HepG2 (cell line): ENCODE results near the gene SIK2. TPM values are rescaled to one million over a fixed set of nuclear protein-coding genes. Genes with fewer than 3 reads are reported as not detected.

ENCODE experiments used
- HMG20B ChIP-seq: conservative IDR thresholded peaks from 2 replicates; pipeline ENCODE4 v1.6.1; 2016; ENCODE audit warnings: missing genetic modification reagents, missing compliant biosample characterization
- MEF2D ChIP-seq: sonication (generic); formaldehyde crosslinking; IDR thresholded peaks from 2 replicates; pipeline ENCODE4 v1.5.1; 2020; ENCODE audit warnings: mild to moderate bottlenecking, missing genetic modification reagents
- RFX1 ChIP-seq: fragments of 450-650 bp; IDR thresholded peaks from 2 replicates; pipeline ENCODE4 v1.6.1; 2017
- SALL1 ChIP-seq: sonication (generic); formaldehyde crosslinking; IDR thresholded peaks from 2 replicates; pipeline ENCODE4 v1.8.0; 2022; ENCODE audit warnings: mild to moderate bottlenecking, missing genetic modification reagents
- ZNF260 ChIP-seq: sonication (generic); formaldehyde crosslinking; IDR thresholded peaks from 2 replicates; pipeline ENCODE4 v1.4.0; 2020; ENCODE audit warnings: missing genetic modification reagents, low read depth, mild to moderate bottlenecking, borderline replicate concordance
- ZNF326 ChIP-seq: sonication (generic); formaldehyde crosslinking; IDR thresholded peaks from 2 replicates; pipeline ENCODE4 v1.4.0; 2020; ENCODE audit warnings: missing genetic modification reagents, borderline replicate concordance
- ZNF382 ChIP-seq: sonication (generic); formaldehyde crosslinking; IDR thresholded peaks from 2 replicates; pipeline ENCODE4 v1.5.0; 2020; ENCODE audit warnings: missing genetic modification reagents, mild to moderate bottlenecking, borderline replicate concordance
- polyA plus RNA-seq, 8 experiments: library from polyadenylated mRNA; depleted of rRNA in 3 of 8; stranded (reverse) in 7 of 8; unstranded in 1 of 8; fragments of >200 nt; fragmentation: Illumina TruSeq in 4 of 8; extraction: Trizol in 4 of 8; gene quantifications; 2 replicates each; pipeline versions ENCODE4 v1.2.1 to v1.2.3, GENCODE V29; 2011 to 2016; ENCODE audit warnings: low read depth in 4 of 8, missing spikeins in 1 of 8, mixed read lengths in 1 of 8; ENCODE audit not compliant: insufficient read depth in 1 of 8
- total RNA-seq, 5 experiments: library from RNA; depleted of rRNA; stranded (reverse); fragments of >200 nt; fragmentation: Illumina TruSeq; extraction: Trizol; gene quantifications; 2 replicates each; pipeline ENCODE4 v1.2.3, GENCODE V29; 2016; ENCODE audit warnings: low read depth in 1 of 5
- TF ChIP-seq, protein P1 (sequence below): sonication (generic); formaldehyde crosslinking; IDR thresholded peaks from 2 replicates; pipeline ENCODE4 v1.4.0; 2020; ENCODE audit warnings: mild to moderate bottlenecking, missing genetic modification reagents, borderline replicate concordance
- TF ChIP-seq, protein P2 (sequence below): sonication (generic); formaldehyde crosslinking; IDR thresholded peaks from 2 replicates; pipeline ENCODE4 v1.5.1; 2020; ENCODE audit warnings: missing genetic modification reagents, mild to moderate bottlenecking, borderline replicate concordance

The SIK2 gene
- total and polyA plus RNA-seq, 2 of the 13 experiments (the other 11 are each of a cell fraction or from before 2014, with no cell fraction given), result 8.1 to 15.4 TPM

DNA sequence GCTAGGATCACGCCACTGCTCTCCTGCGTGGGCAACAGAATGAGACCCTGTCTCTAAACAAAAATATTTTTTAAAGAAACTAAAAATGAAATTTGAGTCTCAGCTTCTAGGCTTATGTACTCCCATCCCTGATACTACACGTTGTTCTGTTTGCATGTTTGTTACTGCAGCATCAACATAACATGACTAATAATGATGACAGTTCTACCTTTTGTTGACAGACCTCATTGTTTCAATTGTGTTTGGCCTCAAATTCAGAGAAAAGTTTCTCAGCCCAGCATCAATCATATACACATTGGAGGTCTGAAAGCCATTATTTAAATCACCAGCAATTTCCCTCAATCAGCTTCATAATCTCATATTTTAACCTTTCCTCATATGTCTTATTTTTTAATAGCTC lies 40.9 kb upstream of the SIK2 start (continued):
- TF ChIP-seq, protein P1, sequence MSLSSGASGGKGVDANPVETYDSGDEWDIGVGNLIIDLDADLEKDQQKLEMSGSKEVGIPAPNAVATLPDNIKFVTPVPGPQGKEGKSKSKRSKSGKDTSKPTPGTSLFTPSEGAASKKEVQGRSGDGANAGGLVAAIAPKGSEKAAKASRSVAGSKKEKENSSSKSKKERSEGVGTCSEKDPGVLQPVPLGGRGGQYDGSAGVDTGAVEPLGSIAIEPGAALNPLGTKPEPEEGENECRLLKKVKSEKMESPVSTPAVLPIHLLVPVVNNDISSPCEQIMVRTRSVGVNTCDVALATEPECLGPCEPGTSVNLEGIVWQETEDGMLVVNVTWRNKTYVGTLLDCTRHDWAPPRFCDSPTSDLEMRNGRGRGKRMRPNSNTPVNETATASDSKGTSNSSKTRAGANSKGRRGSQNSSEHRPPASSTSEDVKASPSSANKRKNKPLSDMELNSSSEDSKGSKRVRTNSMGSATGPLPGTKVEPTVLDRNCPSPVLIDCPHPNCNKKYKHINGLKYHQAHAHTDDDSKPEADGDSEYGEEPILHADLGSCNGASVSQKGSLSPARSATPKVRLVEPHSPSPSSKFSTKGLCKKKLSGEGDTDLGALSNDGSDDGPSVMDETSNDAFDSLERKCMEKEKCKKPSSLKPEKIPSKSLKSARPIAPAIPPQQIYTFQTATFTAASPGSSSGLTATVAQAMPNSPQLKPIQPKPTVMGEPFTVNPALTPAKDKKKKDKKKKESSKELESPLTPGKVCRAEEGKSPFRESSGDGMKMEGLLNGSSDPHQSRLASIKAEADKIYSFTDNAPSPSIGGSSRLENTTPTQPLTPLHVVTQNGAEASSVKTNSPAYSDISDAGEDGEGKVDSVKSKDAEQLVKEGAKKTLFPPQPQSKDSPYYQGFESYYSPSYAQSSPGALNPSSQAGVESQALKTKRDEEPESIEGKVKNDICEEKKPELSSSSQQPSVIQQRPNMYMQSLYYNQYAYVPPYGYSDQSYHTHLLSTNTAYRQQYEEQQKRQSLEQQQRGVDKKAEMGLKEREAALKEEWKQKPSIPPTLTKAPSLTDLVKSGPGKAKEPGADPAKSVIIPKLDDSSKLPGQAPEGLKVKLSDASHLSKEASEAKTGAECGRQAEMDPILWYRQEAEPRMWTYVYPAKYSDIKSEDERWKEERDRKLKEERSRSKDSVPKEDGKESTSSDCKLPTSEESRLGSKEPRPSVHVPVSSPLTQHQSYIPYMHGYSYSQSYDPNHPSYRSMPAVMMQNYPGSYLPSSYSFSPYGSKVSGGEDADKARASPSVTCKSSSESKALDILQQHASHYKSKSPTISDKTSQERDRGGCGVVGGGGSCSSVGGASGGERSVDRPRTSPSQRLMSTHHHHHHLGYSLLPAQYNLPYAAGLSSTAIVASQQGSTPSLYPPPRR (CRISPR knock-in tag), result no peak
- TF ChIP-seq RFX1, result no peak
- no peak for TF ChIP-seq ZNF326 (CRISPR knock-in tag)
- TF ChIP-seq MEF2D, result no peak
- TF ChIP-seq ZNF382 (CRISPR knock-in tag), result no peak
- TF ChIP-seq SALL1 (CRISPR knock-in tag), result no peak
- TF ChIP-seq, protein P2, sequence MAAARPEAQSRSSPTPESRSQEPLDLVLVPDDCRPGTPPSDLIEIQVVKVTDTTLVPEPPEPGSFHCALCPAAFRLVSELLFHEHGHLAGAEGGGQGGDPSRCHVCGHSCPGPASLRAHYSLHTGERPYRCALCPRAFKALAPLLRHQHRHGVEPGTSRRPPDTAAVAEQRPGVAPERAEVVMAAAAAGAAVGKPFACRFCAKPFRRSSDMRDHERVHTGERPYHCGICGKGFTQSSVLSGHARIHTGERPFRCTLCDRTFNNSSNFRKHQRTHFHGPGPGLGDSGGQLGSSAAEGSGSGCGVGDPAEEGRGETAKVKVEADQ (CRISPR knock-in tag), result no peak
- TF ChIP-seq HMG20B (CRISPR knock-in tag), result no peak
- TF ChIP-seq ZNF260, result no peak
